WTC11 (cell line): ENCODE data around the gene NR1H2. TPM values are rescaled to one million over a fixed set of nuclear protein-coding genes. Genes with fewer than 3 reads are reported as not detected.

Experiments
- ATAC-seq: fragments of 200-7000 bp; cut with Tn5 transposase; 2 replicates; pipeline ENCODE4 v1.10.0; 2021; ENCODE audit warnings: mild to moderate bottlenecking, moderate library complexity
- CTCF ChIA-PET: fragments of 300-600 bp; sonication (Branson Sonifier 250); formaldehyde crosslinking; loops from one replicate; lab custom pipeline; 2021; ENCODE audit warnings: antibody characterized with exemption; lab: Charles Lee
- POLR2A ChIA-PET: fragments of 350-600 bp; sonication (Branson Sonifier 250); formaldehyde crosslinking; loops from one replicate; lab custom pipeline; 2021; ENCODE audit warnings: antibody characterized with exemption; lab: Charles Lee
- DNase-seq: peaks from one replicate; pipeline ENCODE4 v3.0.0; 2021; ENCODE audit warnings: low spot score
- H3K27ac Mint-ChIP-seq: 2 replicates; pipeline ENCODE4 v1.8.0; 2021; ENCODE audit warnings: mixed read lengths
- H3K27me3 Mint-ChIP-seq: 2 replicates; pipeline ENCODE4 v1.8.0; 2021; ENCODE audit warnings: low read depth, mild to moderate bottlenecking, moderate library complexity, mixed read lengths
- H3K36me3 Mint-ChIP-seq: 2 replicates; pipeline ENCODE4 v1.8.0; 2021; ENCODE audit warnings: mixed read lengths
- H3K4me1 Mint-ChIP-seq: 2 replicates; pipeline ENCODE4 v1.8.0; 2022; ENCODE audit warnings: mixed read lengths
- H3K4me3 Mint-ChIP-seq: 2 replicates; pipeline ENCODE4 v1.8.0; 2021; ENCODE audit warnings: mild to moderate bottlenecking, moderate library complexity, mixed read lengths
- H3K9me3 Mint-ChIP-seq: 2 replicates; pipeline ENCODE4 v1.8.0; 2021; ENCODE audit warnings: mixed read lengths
- CREM ChIP-seq: sonication (generic); formaldehyde crosslinking; IDR thresholded peaks from 2 replicates; pipeline ENCODE4 v1.8.1; 2022; ENCODE audit warnings: mild to moderate bottlenecking, missing genetic modification reagents, moderate library complexity
- CTCF ChIP-seq: fragments of 200-600 bp; IDR thresholded peaks from 2 replicates; pipeline ENCODE4 v1.8.0; 2022; ENCODE audit warnings: antibody characterized with exemption
- ESRRA ChIP-seq: sonication (generic); formaldehyde crosslinking; IDR thresholded peaks from 2 replicates; pipeline ENCODE4 v1.8.1; 2022; ENCODE audit warnings: mild to moderate bottlenecking, missing genetic modification reagents, borderline replicate concordance
- MAX ChIP-seq: sonication (generic); formaldehyde crosslinking; IDR thresholded peaks from 2 replicates; pipeline ENCODE4 v1.8.0; 2022; ENCODE audit warnings: mild to moderate bottlenecking, missing genetic modification reagents
- MLX ChIP-seq: sonication (generic); formaldehyde crosslinking; IDR thresholded peaks from 2 replicates; pipeline ENCODE4 v1.8.1; 2023; ENCODE audit warnings: mild to moderate bottlenecking, missing genetic modification reagents, moderate library complexity
- MYBL2 ChIP-seq: sonication (generic); formaldehyde crosslinking; IDR thresholded peaks from 2 replicates; pipeline ENCODE4 v1.8.1; 2023; ENCODE audit warnings: mild to moderate bottlenecking, moderate library complexity, missing genetic modification reagents
- SP1 ChIP-seq: sonication (generic); formaldehyde crosslinking; conservative IDR thresholded peaks from 2 replicates; pipeline ENCODE4 v1.8.1; 2022; ENCODE audit warnings: missing genetic modification reagents
- TEAD1 ChIP-seq: sonication (generic); formaldehyde crosslinking; IDR thresholded peaks from 2 replicates; pipeline ENCODE4 v1.8.0; 2022; ENCODE audit warnings: mild to moderate bottlenecking, missing genetic modification reagents
- ZNF121 ChIP-seq: sonication (generic); formaldehyde crosslinking; IDR thresholded peaks from 2 replicates; pipeline ENCODE4 v1.8.0; 2023; ENCODE audit warnings: missing genetic modification reagents
- ZNF138 ChIP-seq: sonication (generic); formaldehyde crosslinking; conservative IDR thresholded peaks from 2 replicates; pipeline ENCODE4 v1.8.1; 2022; ENCODE audit warnings: mild to moderate bottlenecking, moderate library complexity, missing genetic modification reagents
- ZNF512 ChIP-seq: sonication (generic); formaldehyde crosslinking; IDR thresholded peaks from 2 replicates; pipeline ENCODE4 v1.8.1; 2022; ENCODE audit warnings: missing genetic modification reagents, borderline replicate concordance
- ZNF532 ChIP-seq: fragments of 250-450 bp; sonication (Bioruptor Pico); IDR thresholded peaks from 2 replicates; pipeline ENCODE4 v1.9.0; 2021; ENCODE audit warnings: mild to moderate bottlenecking, borderline replicate concordance
- total RNA-seq: library from RNA; stranded (reverse); gene quantifications from 3 replicates; pipeline ENCODE4 v1.2.3, GENCODE V29; 2021

Gene NR1H2
- total RNA-seq, 1 experiment from 2014 or later: 45.8 TPM

- POLR2A ChIA-PET: interaction anchor here (1.4 kb wide), 1 partner anchor 31 kb away, joined by 4 read pairs; the partner anchor contains the start of gene POLD1
- DNase-seq (peak; percentile 95), ATAC-seq (peak; percentile 83)
- Mint-ChIP-seq H3K4me3 (no peak overlapping the region), H3K36me3 (peaks cover 30% of the 10 kb centered on the region), H3K9me3 (no peaks in the 10 kb centered on the region), H3K27me3 (no peaks in the 10 kb centered on the region; the same call in 1 of the 2 replicates), H3K4me1 (peaks cover 18% of the 10 kb centered on the region), H3K27ac (no peak overlapping the region)
- TF ChIP-seq SP1 (peak; percentile 50; the same call in 1 of the 2 replicates), ZNF121 (0 out of 2 replicates have a peak, but pooled peaks have one; percentile 1), ZNF138 (CRISPR knock-in tag) (no peak), MAX (CRISPR knock-in tag) (peak; percentile 85; the same call in 1 of the 2 replicates), TEAD1 (peak; percentile 7; the same call in 1 of the 2 replicates), CTCF (peak; percentile 93), CREM (CRISPR knock-in tag) (no peak)
- CTCF ChIA-PET: interaction anchor here (0.6 to 3.5 kb wide), 17 partner anchors 9 to 64 kb away, joined by 3 to 16 read pairs (median 7); no protein-coding TSS in a partner anchor
Measured at GRCh38 chr19:50414864-50415660, 38.8 kb downstream of the NR1H2 start.

GRCh38 chr19:50415661-50416033 lies 39.4 kb downstream of the NR1H2 start:
- H3K36me3 Mint-ChIP-seq: peaks cover 25% of the 10 kb centered on the region
- DNase-seq (no peak), ATAC-seq (no peak)
- H3K4me1 Mint-ChIP-seq: peaks cover 21% of the 10 kb centered on the region
- CTCF ChIA-PET: interaction anchor here (0.6 to 3.5 kb wide), 17 partner anchors 8 to 222 kb away, joined by 3 to 16 read pairs (median 7); no protein-coding TSS in a partner anchor
- no peaks in the 10 kb centered on the region for H3K9me3 Mint-ChIP-seq
- TF ChIP-seq MYBL2 (CRISPR knock-in tag) (no peak), MLX (CRISPR knock-in tag) (no peak)
- TF ChIP-seq, all 79 proteins: peak for 0
- H3K4me3 Mint-ChIP-seq: no peak overlapping the region
- H3K27ac Mint-ChIP-seq: no peak overlapping the region
- POLR2A ChIA-PET: interaction anchor here (1.4 kb wide), 1 partner anchor 32 kb away, joined by 4 read pairs; the partner anchor contains the start of gene POLD1
- H3K27me3 Mint-ChIP-seq: no peaks in the 10 kb centered on the region; the same call in 1 of the 2 replicates

GRCh38 chr19:50416034-50416977 lies 40.0 kb downstream of the NR1H2 start:
- DNase-seq: no peak
- Mint-ChIP-seq H3K4me1 (peaks cover 21% of the 10 kb centered on the region), H3K27ac (no peak overlapping the region), H3K36me3 (peaks cover 26% of the 10 kb centered on the region), H3K9me3 (no peaks in the 10 kb centered on the region), H3K27me3 (no peaks in the 10 kb centered on the region; the same call in 1 of the 2 replicates), H3K4me3 (no peak overlapping the region)
- CTCF ChIA-PET: interaction anchor here (0.6 to 3.5 kb wide), 11 partner anchors 11 to 223 kb away, joined by 3 to 16 read pairs (median 8); no protein-coding TSS in a partner anchor
- TF ChIP-seq SP1: no peak
- TF ChIP-seq ESRRA (CRISPR knock-in tag): 0 out of 2 replicates have a peak, but pooled peaks have one; percentile 57
- TF ChIP-seq ZNF512 (CRISPR knock-in tag): no peak
- TF ChIP-seq ZNF532 (CRISPR knock-in tag): no peak
- ATAC-seq: no peak
- POLR2A ChIA-PET: interaction anchor here (0.6 to 1.4 kb wide), 4 partner anchors 16 to 474 kb away, joined by 3 to 4 read pairs (median 3); partner anchors contain the start of gene POLD1
